ENCODE measurements around the gene CPA4.
A peak's percentile ranks its signal among the peaks of the same experiment; 100 is the strongest.
"Not testable (repeated sequence)": the region's sequence is repeated elsewhere in the genome, so short reads cannot be mapped to it uniquely, and the experiment has no call there.

CPA4 gene

GRCh38 chr7:130301501-130302020, 8.6 kb downstream of the CPA4 start:
- no peak for DNase-seq (ENCODE audit: low spot score)

- no peak for DNase-seq (ENCODE audit: low spot score)
These were observed 9.7 kb downstream of the CPA4 start for GRCh38 chr7:130302649-130303048.

GRCh38 chr7:130303127-130303526, 10.2 kb downstream of the CPA4 start:
- DNase-seq (ENCODE audit: low spot score), result no peak

GRCh38 chr7:130303551-130303950, 10.6 kb downstream of the CPA4 start:
- DNase-seq (ENCODE audit: low spot score), result no peak

- DNase-seq (ENCODE audit: low spot score), result no peak
These were observed 11.0 kb downstream of the CPA4 start for GRCh38 chr7:130303982-130304381.

- DNase-seq (ENCODE audit: low spot score), result no peak
These were observed 11.9 kb downstream of the CPA4 start for GRCh38 chr7:130304878-130305277.

- DNase-seq (ENCODE audit: low spot score), result peak; percentile 25
These were observed 12.6 kb downstream of the CPA4 start for GRCh38 chr7:130305433-130306042.

- DNase-seq (ENCODE audit: low spot score), result no peak
These were observed 17.0 kb downstream of the CPA4 start for GRCh38 chr7:130309986-130310385.

GRCh38 chr7:130314305-130314704, 21.3 kb downstream of the CPA4 start:
- no peak for DNase-seq (ENCODE audit: low spot score)

- DNase-seq (ENCODE audit: low spot score), result no peak
These were observed 26.6 kb downstream of the CPA4 start for GRCh38 chr7:130319541-130319940.

GRCh38 chr7:130321542-130322229, 28.7 kb downstream of the CPA4 start:
- not testable (repeated sequence) for DNase-seq (ENCODE audit: low spot score)

- no peak for DNase-seq (ENCODE audit: low spot score)
These were observed 29.7 kb downstream of the CPA4 start for GRCh38 chr7:130322615-130323014.

- peak; percentile 13 for DNase-seq (ENCODE audit: low spot score)
These were observed 31.5 kb downstream of the CPA4 start for GRCh38 chr7:130324306-130324943.

GRCh38 chr7:130329681-130330080, 36.7 kb downstream of the CPA4 start:
- DNase-seq (ENCODE audit: low spot score), result no peak

- no peak for DNase-seq (ENCODE audit: low spot score)
These were observed 39.5 kb downstream of the CPA4 start for GRCh38 chr7:130332259-130333053.

GRCh38 chr7:130333832-130334231, 40.9 kb downstream of the CPA4 start:
- no peak for DNase-seq (ENCODE audit: low spot score)

GRCh38 chr7:130334274-130334673, 41.3 kb downstream of the CPA4 start:
- no peak for DNase-seq (ENCODE audit: low spot score)

GRCh38 chr7:130337410-130337971, 44.5 kb downstream of the CPA4 start:
- DNase-seq (ENCODE audit: low spot score), result no peak

GRCh38 chr7:130338233-130338632, 45.3 kb downstream of the CPA4 start:
- DNase-seq (ENCODE audit: low spot score), result no peak

- no peak for DNase-seq (ENCODE audit: low spot score)
These were observed 48.9 kb downstream of the CPA4 start for GRCh38 chr7:130341882-130342281.

GRCh38 chr7:130342701-130343380, 49.9 kb downstream of the CPA4 start:
- no peak for DNase-seq (ENCODE audit: low spot score)
